NCI-H2107 (cell line): ENCODE data around the gene CCM2.
"Not testable (repeated sequence)": the region's sequence is repeated elsewhere in the genome, so short reads cannot be mapped to it uniquely, and the experiment has no call there.

Source experiments
- DNase-seq: peaks from one replicate; lab custom pipeline; 2025; lab: John Stamatoyannopoulos, UW

Gene CCM2

GRCh38 chr7:45001138-45001694 lies 1.2 kb downstream of the CCM2 start:
- peak; percentile 58 for DNase-seq

GRCh38 chr7:45001826-45002225 lies 1.8 kb downstream of the CCM2 start:
- DNase-seq: no peak

GRCh38 chr7:45003789-45004188 lies 3.8 kb downstream of the CCM2 start:
- DNase-seq: no peak

GRCh38 chr7:45007106-45007505 lies 7.1 kb downstream of the CCM2 start:
- no peak for DNase-seq

GRCh38 chr7:45007571-45008328 lies 7.7 kb downstream of the CCM2 start:
- no peak for DNase-seq

- no peak for DNase-seq
These were observed 13.5 kb downstream of the CCM2 start for GRCh38 chr7:45013465-45013967.

- no peak for DNase-seq
These were observed 15.3 kb downstream of the CCM2 start for GRCh38 chr7:45015313-45015712.

- no peak for DNase-seq
These were observed 17.3 kb downstream of the CCM2 start for GRCh38 chr7:45017253-45017652.

GRCh38 chr7:45020915-45021314 lies 20.9 kb downstream of the CCM2 start:
- DNase-seq: no peak

GRCh38 chr7:45021604-45022296 lies 21.7 kb downstream of the CCM2 start:
- no peak for DNase-seq

GRCh38 chr7:45024126-45024744 lies 24.2 kb downstream of the CCM2 start:
- no peak for DNase-seq

GRCh38 chr7:45025473-45025872 lies 25.5 kb downstream of the CCM2 start:
- DNase-seq: not testable (repeated sequence)

- no peak for DNase-seq
These were observed 26.0 kb downstream of the CCM2 start for GRCh38 chr7:45026013-45026412.

GRCh38 chr7:45026984-45027773 lies 27.2 kb downstream of the CCM2 start:
- DNase-seq: no peak

- no peak for DNase-seq
These were observed 27.7 kb downstream of the CCM2 start for GRCh38 chr7:45027774-45028114.

GRCh38 chr7:45028138-45028919 lies 28.3 kb downstream of the CCM2 start:
- no peak for DNase-seq

GRCh38 chr7:45028920-45029344 lies 28.9 kb downstream of the CCM2 start:
- DNase-seq: no peak

- DNase-seq: no peak
These were observed 31.8 kb downstream of the CCM2 start for GRCh38 chr7:45031829-45032228.

GRCh38 chr7:45032421-45032820 lies 32.4 kb downstream of the CCM2 start:
- no peak for DNase-seq

- DNase-seq: no peak
These were observed 33.4 kb downstream of the CCM2 start for GRCh38 chr7:45033261-45033930.

GRCh38 chr7:45033931-45034290 lies 33.9 kb downstream of the CCM2 start:
- no peak for DNase-seq
